GM18520 (cell line): Measurements from ENCODE around the gene GAD1.

Source experiments
- ATAC-seq: cut with Tn5 transposase; IDR thresholded peaks from one replicate; pipeline ENCODE4 v1.9.1; 2021; ENCODE audit not compliant: unreplicated experiment

The GAD1 gene

GRCh38 chr2:170817093-170818035 is 677 bp downstream of the GAD1 start:
- no peak for ATAC-seq

DNA sequence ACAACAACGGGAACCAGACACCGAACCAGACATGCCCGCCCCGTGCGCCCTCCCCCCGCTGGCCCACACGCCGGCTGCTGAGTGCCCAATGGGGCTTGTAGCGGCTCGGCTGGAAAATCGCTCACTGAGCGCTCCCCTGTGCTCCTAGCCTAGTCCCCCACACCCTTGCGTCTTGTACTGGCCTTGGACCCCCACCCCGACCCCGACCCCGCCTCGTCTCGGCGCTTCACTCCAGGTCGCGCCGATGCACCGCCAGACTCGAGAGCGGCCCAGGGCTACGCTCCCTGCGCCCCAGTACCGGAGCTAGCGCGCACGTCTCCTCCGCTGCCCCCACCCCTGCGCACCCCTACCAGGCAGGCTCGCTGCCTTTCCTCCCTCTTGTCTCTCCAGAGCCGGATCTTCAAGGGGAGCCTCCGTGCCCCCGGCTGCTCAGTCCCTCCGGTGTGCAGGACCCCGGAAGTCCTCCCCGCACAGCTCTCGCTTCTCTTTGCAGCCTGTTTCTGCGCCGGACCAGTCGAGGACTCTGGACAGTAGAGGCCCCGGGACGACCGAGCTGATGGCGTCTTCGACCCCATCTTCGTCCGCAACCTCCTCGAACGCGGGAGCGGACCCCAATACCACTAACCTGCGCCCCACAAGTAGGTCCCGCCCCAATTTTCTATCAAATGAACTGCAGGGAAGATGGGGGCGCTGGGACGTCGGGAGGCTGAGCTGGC is 1.5 kb downstream of the GAD1 start:
- no peak for ATAC-seq

- ATAC-seq: no peak
Measured at GRCh38 chr2:170818752-170819470, 2.2 kb downstream of the GAD1 start.

DNA sequence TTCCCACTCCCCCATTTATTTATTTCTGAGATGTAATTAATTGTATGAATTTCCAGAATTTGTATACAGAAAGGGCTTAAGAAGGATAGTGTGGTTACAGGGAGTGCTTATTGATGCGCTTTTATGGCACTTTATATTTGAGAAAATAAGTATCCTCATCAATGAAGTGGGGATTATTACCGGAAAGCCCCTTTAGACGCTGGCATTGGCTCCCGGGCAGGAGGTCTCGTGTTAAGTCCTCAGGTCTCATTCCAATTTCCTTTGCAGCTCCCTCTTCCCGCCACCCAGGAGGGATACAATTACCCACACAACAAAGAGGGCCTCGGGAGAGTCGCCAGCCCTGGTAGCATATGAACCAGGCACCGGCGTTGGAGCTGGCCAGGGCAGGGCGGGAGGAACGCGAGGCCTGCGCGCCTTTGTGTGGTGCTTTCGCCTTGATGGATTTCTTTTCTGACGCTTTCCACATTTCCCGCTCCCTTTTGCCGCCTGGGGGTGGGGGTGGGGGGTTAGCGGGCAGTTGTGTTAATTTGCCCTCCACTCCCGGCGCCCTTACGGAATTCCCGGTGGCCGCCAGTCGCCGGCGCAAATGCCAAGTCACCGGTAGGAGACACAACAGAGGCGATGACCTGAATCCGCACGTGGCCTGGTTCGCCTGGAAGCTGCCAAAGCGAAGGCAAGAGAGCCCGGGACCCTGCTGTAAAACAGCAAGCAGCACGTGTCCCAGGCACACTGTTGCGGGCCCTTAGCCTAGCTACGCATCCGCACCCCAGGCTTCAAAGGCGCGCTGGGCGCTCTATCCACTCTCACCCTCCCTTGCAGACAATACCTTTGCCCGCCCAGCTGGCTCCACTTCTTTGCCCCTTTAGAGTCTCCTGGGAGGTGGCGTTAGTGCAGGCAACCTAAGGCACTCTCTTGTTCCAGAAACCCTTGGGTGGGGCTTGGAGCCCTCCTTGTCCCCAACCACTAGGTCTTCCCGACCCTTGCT is 3.3 kb downstream of the GAD1 start:
- ATAC-seq: no peak

- no peak for ATAC-seq
Measured at GRCh38 chr2:170820757-170821530, 4.3 kb downstream of the GAD1 start.

- no peak for ATAC-seq
Measured at GRCh38 chr2:170821531-170822289, 5.0 kb downstream of the GAD1 start.

DNA sequence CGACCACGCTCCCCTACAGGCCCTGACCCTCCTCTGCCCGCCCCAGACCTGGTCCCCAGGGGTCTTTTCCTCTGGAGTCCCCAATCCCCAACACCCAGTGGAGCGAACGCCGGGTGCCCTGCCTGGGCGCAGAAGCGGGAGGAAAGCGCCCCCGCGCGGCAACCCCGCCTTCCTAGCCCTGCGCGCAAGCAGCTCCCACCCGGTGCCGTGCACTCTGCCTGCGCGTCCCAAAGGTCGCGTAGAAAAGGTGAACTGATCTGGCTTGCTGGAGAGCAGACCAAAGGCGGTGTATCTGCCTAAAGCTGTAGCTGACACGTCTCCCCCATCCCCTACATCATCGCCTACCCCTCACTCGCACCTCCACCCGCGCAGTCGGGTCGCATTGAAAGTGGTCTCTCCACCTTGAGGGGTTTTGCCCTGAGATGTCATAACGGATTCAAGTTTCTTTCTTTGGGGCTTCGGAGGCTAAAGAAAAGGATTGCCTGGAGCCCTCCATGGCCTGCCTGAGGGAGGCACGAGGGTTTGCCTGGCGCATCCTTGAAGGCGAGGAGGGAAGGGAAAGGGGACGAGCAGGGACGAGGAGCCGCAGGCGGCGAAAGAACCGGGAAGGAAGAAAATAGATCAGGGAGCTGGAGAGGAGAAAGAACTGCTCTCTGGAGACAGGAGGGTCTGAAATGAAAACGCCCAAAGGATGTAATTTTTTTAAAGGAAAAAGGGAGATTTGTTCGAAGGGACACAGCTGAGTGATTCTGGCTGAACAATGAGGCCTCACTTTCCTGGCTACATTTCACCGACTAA is 5.8 kb downstream of the GAD1 start:
- ATAC-seq: no peak

- no peak for ATAC-seq
Measured at GRCh38 chr2:170823088-170823897, 6.6 kb downstream of the GAD1 start.

DNA sequence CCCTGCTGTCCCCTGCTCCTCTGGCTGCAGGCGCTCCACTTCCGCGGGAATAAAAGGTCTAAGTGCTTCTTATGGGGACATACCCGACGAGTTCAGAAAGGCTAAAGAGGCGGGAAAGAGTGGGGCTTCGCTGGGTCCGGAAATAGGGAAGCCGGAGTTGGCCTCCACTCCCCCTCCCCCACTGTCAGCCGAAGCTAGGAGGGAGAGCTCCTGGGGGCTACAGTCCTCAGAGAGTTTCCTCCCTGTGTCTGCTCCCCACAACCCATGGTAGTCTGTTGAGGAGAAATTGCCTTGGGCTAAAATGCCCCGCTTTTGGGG is 7.2 kb downstream of the GAD1 start:
- ATAC-seq: no peak

DNA sequence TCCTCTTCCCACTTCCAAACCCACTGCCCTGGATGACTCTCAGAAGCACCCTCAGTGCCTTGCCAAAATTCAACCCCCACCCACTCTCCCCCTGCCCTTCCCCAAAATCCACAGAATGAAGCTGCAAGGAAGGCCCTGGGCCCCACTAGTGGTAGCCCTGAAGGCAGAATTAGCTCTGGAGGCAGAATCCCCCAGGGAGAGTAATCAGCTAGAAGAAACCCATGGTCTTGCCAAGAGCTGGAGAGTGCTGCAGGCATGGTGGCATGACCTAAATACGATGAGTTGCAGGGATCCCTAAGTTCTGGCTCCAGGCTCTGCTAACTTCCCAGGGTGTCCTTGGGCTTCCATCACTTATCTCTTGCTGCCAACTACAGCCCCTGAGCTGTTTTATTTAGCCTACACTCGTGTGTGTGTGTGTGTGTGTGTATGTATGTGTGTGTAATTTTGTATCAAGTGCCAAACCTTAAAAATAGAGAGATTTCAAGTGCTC is 7.9 kb downstream of the GAD1 start:
- ATAC-seq: no peak

DNA sequence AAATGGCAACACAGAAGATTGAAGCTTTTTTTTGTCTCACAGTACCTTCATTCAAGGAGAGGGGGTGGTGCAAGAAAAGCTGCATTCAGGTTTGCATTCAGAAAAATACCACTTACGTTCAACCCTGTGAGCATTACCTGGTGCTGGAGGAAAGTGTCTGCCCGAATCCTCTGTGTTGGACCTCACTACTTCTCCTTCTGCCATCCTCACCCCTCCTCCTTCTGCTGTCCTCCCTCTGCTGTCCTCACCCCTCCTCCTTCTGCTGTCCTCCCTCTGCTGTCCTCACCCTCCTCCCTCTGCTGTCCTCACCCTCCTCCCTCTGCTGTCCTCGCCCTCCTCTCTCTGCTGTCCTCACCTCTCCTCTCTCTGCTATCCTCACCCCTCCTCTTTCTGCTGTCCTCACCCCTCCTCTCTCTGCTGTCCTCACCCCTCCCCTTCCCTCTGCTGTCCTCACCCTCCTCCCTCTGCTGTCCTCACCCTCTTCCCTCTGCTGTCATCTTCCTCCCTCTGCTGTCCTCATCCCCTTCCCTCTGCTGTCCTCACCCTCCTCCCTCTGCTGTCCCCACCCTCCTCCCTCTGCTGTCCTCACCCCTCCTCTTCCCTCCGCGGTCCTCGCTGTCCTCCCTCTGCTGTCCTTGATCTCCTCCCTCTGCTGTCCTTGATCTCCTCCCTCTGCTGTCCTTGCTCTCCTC is 11.3 kb downstream of the GAD1 start:
- ATAC-seq: no peak

DNA sequence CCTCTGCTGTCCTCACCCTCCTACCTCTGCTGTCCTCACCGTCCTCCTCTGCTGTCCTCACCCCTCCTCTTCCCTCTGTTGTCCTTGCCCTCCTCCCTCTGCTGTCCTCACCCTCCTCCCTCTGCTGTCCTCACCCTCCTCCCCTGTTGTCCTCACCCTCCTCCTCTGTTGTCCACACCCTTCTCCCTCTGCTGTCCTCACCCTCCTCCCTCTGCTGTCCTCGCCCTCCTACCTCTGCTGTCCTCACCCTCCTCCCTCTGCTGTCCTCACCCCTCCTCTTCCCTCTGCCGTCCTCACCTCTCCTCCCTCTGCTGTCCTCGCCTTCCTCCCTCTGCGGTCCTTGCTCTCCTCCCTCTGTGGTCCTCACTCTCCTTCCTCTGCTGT is 11.8 kb downstream of the GAD1 start:
- ATAC-seq: no peak

DNA sequence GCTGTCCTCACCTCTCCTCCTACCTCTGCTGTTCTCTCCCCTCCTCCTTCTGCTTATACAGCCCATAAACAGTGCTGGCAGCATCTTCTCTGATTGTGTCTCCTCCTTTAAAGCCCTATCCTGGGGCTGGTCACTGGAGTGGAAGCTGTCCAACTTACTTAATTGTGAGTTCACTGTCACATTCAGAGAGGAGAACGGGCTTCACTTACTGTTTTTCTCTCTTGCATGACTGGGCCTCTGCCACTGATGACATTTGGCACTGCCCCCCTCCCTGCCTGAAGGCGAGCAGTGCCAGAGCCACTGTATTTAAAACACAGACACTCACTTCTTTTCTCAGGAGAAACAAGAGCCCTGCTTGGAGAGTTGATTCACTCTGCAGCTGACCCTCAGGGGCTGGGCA is 12.3 kb downstream of the GAD1 start:
- ATAC-seq: no peak

DNA sequence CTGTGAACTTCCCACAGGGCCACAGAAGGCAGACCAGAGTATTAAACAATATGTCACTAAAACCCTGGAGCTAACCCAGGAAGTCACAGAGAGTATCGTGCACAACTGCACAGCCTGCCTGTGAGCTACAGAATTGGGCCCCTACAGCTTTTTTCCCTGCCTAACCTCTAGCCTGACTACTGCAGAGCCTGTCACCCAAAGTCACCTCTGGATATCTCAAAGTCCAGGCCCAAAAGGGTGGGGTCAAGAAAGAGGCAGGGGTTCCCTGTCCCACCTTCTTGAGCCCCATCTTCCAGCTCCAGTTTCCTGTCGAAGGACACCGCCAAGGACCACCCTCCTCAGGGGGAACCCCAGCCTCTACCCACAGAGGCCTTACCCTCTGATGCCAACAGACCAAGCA is 13.5 kb downstream of the GAD1 start:
- ATAC-seq: no peak

DNA sequence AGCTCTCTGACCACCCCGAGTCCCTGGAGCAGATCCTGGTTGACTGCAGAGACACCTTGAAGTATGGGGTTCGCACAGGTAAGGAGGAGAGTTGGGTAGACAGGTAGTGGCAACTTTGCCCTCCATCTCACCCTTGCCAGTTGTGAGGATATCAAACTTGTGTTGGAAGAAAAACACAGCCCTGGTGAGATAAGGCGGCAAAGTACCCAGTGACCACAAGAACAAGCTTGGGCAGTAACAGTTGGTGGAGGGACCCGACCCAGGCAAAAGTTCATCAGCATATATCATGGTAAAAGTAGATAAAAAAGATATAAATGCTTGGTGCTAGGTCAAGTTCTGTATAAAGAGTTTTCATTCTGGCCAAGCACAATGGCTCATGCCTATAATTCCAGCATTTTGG is 14.4 kb downstream of the GAD1 start:
- ATAC-seq: no peak

- no peak for ATAC-seq
Measured at GRCh38 chr2:170836027-170836426, 19.3 kb downstream of the GAD1 start.

DNA sequence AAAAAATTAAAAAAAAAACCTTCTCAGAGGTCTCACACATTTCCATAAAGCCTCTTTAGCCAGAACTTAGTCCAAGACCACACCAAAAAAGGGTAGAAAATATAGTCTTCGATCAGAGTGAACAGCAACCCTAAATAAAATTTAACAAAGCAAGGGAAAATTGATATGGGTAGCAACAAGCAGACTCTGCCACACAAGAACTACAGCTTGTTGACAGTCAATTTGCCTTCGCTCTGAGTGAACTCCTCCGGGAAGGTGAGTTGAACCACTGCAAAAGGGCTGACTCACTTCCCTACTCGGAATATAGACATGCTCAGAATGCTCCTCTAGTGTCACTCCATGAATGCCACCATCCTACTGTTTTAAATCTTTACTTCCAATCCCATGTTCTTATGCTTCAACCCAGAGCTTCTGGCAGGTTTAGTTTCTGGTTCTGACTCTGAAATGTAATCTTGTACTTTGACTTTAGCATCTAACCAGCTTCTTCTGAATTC is 24.1 kb downstream of the GAD1 start:
- no peak for ATAC-seq
